ENCODE results near the gene DOK5. TPM values are rescaled to one million over a fixed set of nuclear protein-coding genes. Genes with fewer than 3 reads are reported as not detected.

Gene DOK5
- total RNA-seq, 1 donor from 2014 or later = 14.3 TPM

GRCh38 chr20:54585217-54585616, 109.8 kb downstream of the DOK5 start:
- H3K4me3 ChIP-seq = no peak overlapping the region
- no peak for DNase-seq
- peaks cover 9% of the 10 kb centered on the region for H3K9me3 ChIP-seq (replicated peaks)
- H3K27ac ChIP-seq (replicated peaks) = no peak overlapping the region
- TF ChIP-seq CTCF (IDR thresholded peaks at IDR 0.05; ENCODE audit: borderline replicate concordance) = no peak
- intact Hi-C loops (cut with micrococcal nuclease) = no loop called here
- no peaks in the 10 kb centered on the region for H3K4me1 ChIP-seq
- no peaks in the 10 kb centered on the region for H3K36me3 ChIP-seq
- H3K27me3 ChIP-seq (ENCODE audit: low read depth) = no peaks in the 10 kb centered on the region

DNA sequence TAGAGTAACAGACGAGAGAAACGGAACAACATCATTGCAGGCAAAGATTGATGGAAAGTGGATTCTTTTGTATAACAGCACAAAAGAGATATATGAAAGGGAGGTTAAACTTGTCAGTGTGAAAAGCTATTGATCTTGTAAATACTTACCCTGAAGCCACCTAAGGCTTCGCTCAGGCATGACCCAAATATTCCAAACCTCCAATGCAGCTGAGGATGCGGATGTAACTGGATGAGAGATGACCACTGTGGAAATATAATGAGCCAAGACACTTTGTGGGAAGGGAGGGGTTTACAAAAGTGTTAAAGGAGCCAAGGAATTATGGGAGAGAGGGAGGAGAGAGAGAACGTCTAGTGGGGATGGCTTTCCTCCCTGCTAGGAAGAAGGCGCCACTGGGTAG, 112.0 kb downstream of the DOK5 start:
- Histone ChIP-seq H3K27me3 (ENCODE audit: low read depth) (no peaks in the 10 kb centered on the region), H3K4me3 (no peak overlapping the region), H3K9me3 (replicated peaks) (no peaks in the 10 kb centered on the region), H3K4me1 (no peaks in the 10 kb centered on the region), H3K36me3 (no peaks in the 10 kb centered on the region), H3K27ac (replicated peaks) (no peak overlapping the region)
- no peak for DNase-seq
- no peak for TF ChIP-seq CTCF (IDR thresholded peaks at IDR 0.05; ENCODE audit: borderline replicate concordance)
- intact Hi-C loops (cut with micrococcal nuclease) = no loop called here

GRCh38 chr20:54589402-54590030, 114.1 kb downstream of the DOK5 start:
- intact Hi-C loops (cut with micrococcal nuclease) = no loop called here
- Histone ChIP-seq H3K27ac (replicated peaks) (no peak overlapping the region), H3K9me3 (replicated peaks) (no peaks in the 10 kb centered on the region), H3K4me1 (no peaks in the 10 kb centered on the region), H3K4me3 (no peak overlapping the region), H3K36me3 (peaks cover 4% of the 10 kb centered on the region), H3K27me3 (ENCODE audit: low read depth) (no peaks in the 10 kb centered on the region)
- DNase-seq = no peak
- TF ChIP-seq CTCF (IDR thresholded peaks at IDR 0.05; ENCODE audit: borderline replicate concordance) = no peak

DNA sequence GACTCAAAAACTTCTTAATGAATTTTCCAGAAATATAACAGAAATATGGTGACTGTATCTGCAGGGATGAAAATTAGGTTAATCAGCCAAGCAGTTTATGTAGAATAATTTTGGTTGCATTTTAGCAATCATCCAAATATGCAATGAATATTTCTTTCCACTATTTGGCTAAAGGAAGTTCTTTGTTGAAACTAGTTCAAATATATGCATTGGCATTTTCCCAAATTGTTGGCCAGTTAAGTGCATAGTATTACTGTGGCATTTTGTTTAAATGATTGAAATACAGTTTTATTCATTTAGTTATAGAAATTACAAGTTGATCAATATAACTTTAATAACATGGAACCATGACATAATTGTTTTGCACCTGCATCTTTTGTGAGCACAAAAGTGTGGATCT, 115.5 kb downstream of the DOK5 start:
- no peak for DNase-seq

DNA sequence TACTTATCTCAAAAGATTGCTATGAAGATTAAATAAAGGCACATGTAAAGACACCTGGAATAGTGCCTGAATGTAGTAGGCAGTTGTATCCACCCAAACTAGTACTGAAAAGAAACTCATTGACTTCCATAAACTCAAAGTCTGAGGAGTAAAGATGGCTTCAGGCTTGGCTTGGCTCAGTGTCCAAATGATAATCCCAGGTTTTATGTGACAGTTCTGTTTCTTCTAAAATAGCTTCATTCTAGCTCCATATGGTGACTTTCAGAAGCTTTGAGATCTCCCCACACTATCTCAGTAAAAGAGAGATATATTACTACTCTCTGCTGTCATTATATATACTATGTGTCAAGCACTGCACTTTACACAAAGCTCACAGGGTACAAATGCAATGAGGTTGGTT, 121.3 kb downstream of the DOK5 start:
- Histone ChIP-seq H3K9me3 (replicated peaks) (peaks cover 4% of the 10 kb centered on the region), H3K4me3 (no peak overlapping the region), H3K27ac (replicated peaks) (no peak overlapping the region), H3K36me3 (peaks cover 4% of the 10 kb centered on the region), H3K27me3 (ENCODE audit: low read depth) (no peaks in the 10 kb centered on the region), H3K4me1 (peaks cover 6% of the 10 kb centered on the region)
- intact Hi-C loops (cut with micrococcal nuclease) = no loop called here
- TF ChIP-seq CTCF (IDR thresholded peaks at IDR 0.05; ENCODE audit: borderline replicate concordance) = no peak
- DNase-seq = no peak

More for the DNA sequence above, 115.5 kb downstream of the DOK5 start:
- no peaks in the 10 kb centered on the region for H3K27me3 ChIP-seq (ENCODE audit: low read depth)
- intact Hi-C loops (cut with micrococcal nuclease) = no loop called here
- peaks cover 4% of the 10 kb centered on the region for H3K36me3 ChIP-seq
- no peak overlapping the region for H3K4me3 ChIP-seq
- no peak overlapping the region for H3K27ac ChIP-seq (replicated peaks)
- no peaks in the 10 kb centered on the region for H3K9me3 ChIP-seq (replicated peaks)
- H3K4me1 ChIP-seq = no peaks in the 10 kb centered on the region
- TF ChIP-seq CTCF (IDR thresholded peaks at IDR 0.05; ENCODE audit: borderline replicate concordance) = no peak

Data from left ventricle myocardium inferior (tissue), 1 donor.